CD8-positive, alpha-beta memory T cell (primary cell): ENCODE results near the gene RARA. TPM values are rescaled to one million over a fixed set of nuclear protein-coding genes. Genes with fewer than 3 reads are reported as not detected.

ENCODE experiments used
- CTCF ChIA-PET: fragments of 350-600 bp; sonication (Branson Sonifier 250); formaldehyde crosslinking; loops from one replicate; lab custom pipeline; 2021; ENCODE audit warnings: antibody characterized with exemption; lab: Charles Lee
- POLR2A ChIA-PET: fragments of 350-600 bp; sonication (Branson Sonifier 250); formaldehyde crosslinking; loops from one replicate; lab custom pipeline; 2021; ENCODE audit warnings: antibody characterized with exemption; lab: Charles Lee
- DNase-seq, 5 donors: peaks; one replicate each; pipeline versions ENCODE4 v3.0.0 to v3.0.0-alpha.2; 2020 to 2022; ENCODE audit warnings: mixed read lengths in 1 of 5
- H3K27ac ChIP-seq: one replicate; pipeline ENCODE4 v1.7.0; 2013; ENCODE audit warnings: low read depth, mild to moderate bottlenecking, low read length, moderate library complexity
- H3K27me3 ChIP-seq: 2 replicates; pipeline ENCODE4 v1.7.0; 2013; ENCODE audit warnings: low read length, mild to moderate bottlenecking; ENCODE audit not compliant: insufficient read depth, poor library complexity, severe bottlenecking
- H3K36me3 ChIP-seq: 2 replicates; pipeline ENCODE4 v1.7.0; 2013; ENCODE audit warnings: mild to moderate bottlenecking, low read length, moderate library complexity; ENCODE audit not compliant: insufficient read depth
- H3K4me1 ChIP-seq: 2 replicates; pipeline ENCODE4 v1.7.0; 2013; ENCODE audit warnings: mild to moderate bottlenecking, low read length, moderate library complexity; ENCODE audit not compliant: insufficient read depth
- H3K4me3 ChIP-seq: 2 replicates; pipeline ENCODE4 v1.7.0; 2013; ENCODE audit warnings: mild to moderate bottlenecking, low read length
- H3K9me3 ChIP-seq: 2 replicates; pipeline ENCODE4 v1.7.0; 2013; ENCODE audit warnings: mild to moderate bottlenecking, low read length
- H3K27ac Mint-ChIP-seq, 8 donors: one replicate each; pipeline ENCODE4 v1.8.0; 2020 to 2021; ENCODE audit warnings: mixed read lengths in 8 of 8, mild to moderate bottlenecking in 6 of 8, inconsistent platforms in 3 of 8, moderate library complexity in 3 of 8
- H3K27me3 Mint-ChIP-seq, 2 donors: one replicate each; pipeline ENCODE4 v1.8.0; 2020 to 2021; ENCODE audit warnings: mixed read lengths in 2 of 2, mild to moderate bottlenecking in 1 of 2, moderate library complexity in 1 of 2
- H3K36me3 Mint-ChIP-seq, 3 donors: one replicate each; pipeline ENCODE4 v1.8.0; 2020 to 2021; ENCODE audit warnings: mixed read lengths in 3 of 3, inconsistent platforms in 1 of 3, mild to moderate bottlenecking in 1 of 3
- H3K4me1 Mint-ChIP-seq, 3 donors: one replicate each; pipeline ENCODE4 v1.8.0; 2020 to 2021; ENCODE audit warnings: mixed read lengths in 3 of 3, inconsistent platforms in 1 of 3, mild to moderate bottlenecking in 1 of 3
- H3K4me3 Mint-ChIP-seq, 7 donors: one replicate each; pipeline ENCODE4 v1.8.0; 2020 to 2021; ENCODE audit warnings: mixed read lengths in 7 of 7, mild to moderate bottlenecking in 6 of 7, moderate library complexity in 4 of 7, inconsistent platforms in 2 of 7
- H3K9me3 Mint-ChIP-seq, 5 donors: one replicate each; pipeline ENCODE4 v1.8.0; 2020 to 2022; ENCODE audit warnings: mixed read lengths in 5 of 5, mild to moderate bottlenecking in 3 of 5, moderate library complexity in 2 of 5, inconsistent platforms in 1 of 5
- polyA plus RNA-seq: library from polyadenylated mRNA; unstranded; fragments of 300-500 nt; fragmentation: Illumina TruSeq; gene quantifications from one replicate; pipeline ENCODE4 v1.2.3, GENCODE V29; 2021
- total RNA-seq, 2 experiments: library from RNA; stranded (reverse); gene quantifications; one replicate each; pipeline ENCODE4 v1.2.3, GENCODE V29; 2021

RARA gene
- total and polyA plus RNA-seq, 3 experiments from 2014 or later = 14.0 to 37.8 (median 37.4) TPM

DNA sequence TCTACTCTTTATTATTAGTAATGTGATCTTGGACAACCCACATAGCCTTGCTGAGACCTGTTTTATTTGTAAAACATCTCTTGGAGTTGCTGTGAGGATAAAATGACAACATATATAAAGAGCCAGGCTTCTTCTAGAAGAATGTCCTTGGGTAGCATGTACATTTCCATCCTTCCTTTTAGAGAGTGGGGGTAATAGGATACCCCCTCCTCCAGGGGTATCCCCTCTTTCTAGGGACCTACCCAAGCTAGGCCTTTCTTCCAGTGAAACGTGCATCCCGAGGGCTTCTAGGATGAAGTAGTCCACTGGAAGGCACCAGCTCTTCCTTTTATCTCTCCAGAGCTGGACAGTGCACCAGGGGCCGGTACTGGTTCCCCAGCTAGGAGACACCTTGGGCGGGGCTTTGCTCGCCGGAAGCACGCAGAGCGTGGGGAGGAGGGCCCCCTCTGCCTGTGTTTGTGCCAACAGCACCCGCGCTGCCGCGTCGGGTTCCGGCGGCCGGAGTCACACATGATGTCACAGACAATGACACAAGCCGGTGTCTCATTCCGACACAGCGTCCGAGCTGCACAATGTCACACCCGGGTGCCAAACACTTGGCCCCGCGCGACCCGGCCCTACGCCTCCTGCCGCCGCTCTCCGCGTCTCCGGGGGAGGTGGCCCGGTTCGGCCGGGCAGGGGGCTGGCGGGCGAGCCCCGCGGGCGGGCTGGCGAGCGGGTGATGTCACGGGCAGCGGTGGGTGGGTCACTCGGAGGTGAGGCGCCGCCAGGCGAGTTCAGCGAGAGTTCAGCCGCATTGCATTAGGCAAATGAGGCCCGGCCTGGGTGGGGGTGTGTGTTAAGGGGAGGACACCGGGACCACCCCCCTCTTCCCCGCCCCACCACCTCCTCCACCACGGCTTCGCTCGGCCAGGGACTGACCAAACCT lies 32.2 kb downstream of the RARA start:
- Mint-ChIP-seq H3K4me3 (peak overlapping the region; percentile 60 to 92 (median 83)), H3K36me3 (peaks cover 4 to 26% (median 8%) of the 10 kb centered on the region in 3 donors), H3K4me1 (peaks cover 66 to 84% (median 73%) of the 10 kb centered on the region in 3 donors), H3K27me3 (no peaks in the 10 kb centered on the region), H3K9me3 (no peaks in the 10 kb centered on the region), H3K27ac (peak overlapping the region; percentile 92 to 98 (median 97))
- Histone ChIP-seq H3K9me3 (no peaks in the 10 kb centered on the region), H3K4me3 (peak overlapping the region; percentile 37), H3K27me3 (no peaks in the 10 kb centered on the region), H3K4me1 (peaks cover 66% of the 10 kb centered on the region), H3K27ac (peak overlapping the region; percentile 67), H3K36me3 (no peaks in the 10 kb centered on the region)
- POLR2A ChIA-PET = interaction anchor here (0.6 to 2.2 kb wide), 4 partner anchors 15 to 23 kb away, joined by 3 to 17 read pairs (median 5); no protein-coding TSS in a partner anchor
- CTCF ChIA-PET = interaction anchor here (0.7 to 2.6 kb wide), 14 partner anchors 10 to 51 kb away, joined by 3 to 41 read pairs (median 6); partner anchors contain the start of gene RARA
- DNase-seq = peak; percentile 86 to 94 (median 88)

DNA sequence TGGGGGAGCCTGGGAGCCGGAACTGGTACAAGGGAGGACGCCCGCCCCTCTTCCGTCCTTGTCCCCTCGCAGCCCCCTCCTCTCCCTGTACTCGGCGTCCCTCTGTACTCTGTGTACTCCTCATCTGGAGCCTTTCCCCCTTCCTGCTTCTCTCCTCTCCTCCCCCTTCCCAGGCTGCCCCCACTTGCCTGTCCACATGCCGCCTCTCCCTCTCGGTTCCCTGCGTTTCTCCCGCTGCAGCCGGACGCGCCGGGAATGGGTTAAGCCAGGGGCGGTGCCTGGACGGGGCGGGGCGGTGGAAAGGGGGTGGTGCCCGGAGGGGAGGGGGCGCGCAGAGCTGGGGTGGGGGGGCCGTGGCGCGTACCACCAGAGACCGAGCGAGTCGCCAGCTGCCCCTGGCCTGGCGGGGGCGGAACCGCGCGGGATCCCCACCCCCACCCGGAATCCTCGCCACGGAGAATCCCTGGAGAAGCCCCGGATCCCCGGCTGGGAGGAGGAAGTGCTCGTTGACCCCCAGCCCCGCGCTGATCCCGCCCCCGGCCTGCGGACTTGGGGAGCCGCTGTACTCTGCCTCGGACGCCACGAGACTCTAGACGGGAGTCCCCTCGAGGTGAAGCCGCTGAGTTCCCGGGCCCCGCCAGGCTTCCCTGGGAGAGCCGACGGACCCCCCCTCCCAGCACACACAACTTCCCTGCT lies 33.0 kb downstream of the RARA start:
- Histone ChIP-seq H3K27ac (peak overlapping the region; percentile 67), H3K27me3 (no peaks in the 10 kb centered on the region), H3K4me3 (peak overlapping the region; percentile 37), H3K36me3 (no peaks in the 10 kb centered on the region), H3K4me1 (peaks cover 73% of the 10 kb centered on the region), H3K9me3 (no peaks in the 10 kb centered on the region)
- ChIA-PET CTCF (interaction anchor here (0.6 to 2.6 kb wide), 8 partner anchors 13 to 42 kb away, joined by 3 to 41 read pairs (median 8); partner anchors contain the start of gene RARA), POLR2A (interaction anchor here (1.2 to 2.2 kb wide), 3 partner anchors 18 to 24 kb away, joined by 4 to 17 read pairs (median 6); no protein-coding TSS in a partner anchor)
- H3K27ac Mint-ChIP-seq = peak overlapping the region in 7 of 8 donors; percentile 84 to 98 (median 96)
- no peaks in the 10 kb centered on the region for H3K27me3 Mint-ChIP-seq
- peak in 1 of 5 donors; percentile 59 for DNase-seq
- H3K4me1 Mint-ChIP-seq = peaks cover 71 to 89% (median 78%) of the 10 kb centered on the region in 3 donors
- H3K9me3 Mint-ChIP-seq = no peaks in the 10 kb centered on the region
- peaks cover 4 to 27% (median 8%) of the 10 kb centered on the region in 3 donors for H3K36me3 Mint-ChIP-seq
- H3K4me3 Mint-ChIP-seq = peak overlapping the region; percentile 66 to 92 (median 83)

DNA sequence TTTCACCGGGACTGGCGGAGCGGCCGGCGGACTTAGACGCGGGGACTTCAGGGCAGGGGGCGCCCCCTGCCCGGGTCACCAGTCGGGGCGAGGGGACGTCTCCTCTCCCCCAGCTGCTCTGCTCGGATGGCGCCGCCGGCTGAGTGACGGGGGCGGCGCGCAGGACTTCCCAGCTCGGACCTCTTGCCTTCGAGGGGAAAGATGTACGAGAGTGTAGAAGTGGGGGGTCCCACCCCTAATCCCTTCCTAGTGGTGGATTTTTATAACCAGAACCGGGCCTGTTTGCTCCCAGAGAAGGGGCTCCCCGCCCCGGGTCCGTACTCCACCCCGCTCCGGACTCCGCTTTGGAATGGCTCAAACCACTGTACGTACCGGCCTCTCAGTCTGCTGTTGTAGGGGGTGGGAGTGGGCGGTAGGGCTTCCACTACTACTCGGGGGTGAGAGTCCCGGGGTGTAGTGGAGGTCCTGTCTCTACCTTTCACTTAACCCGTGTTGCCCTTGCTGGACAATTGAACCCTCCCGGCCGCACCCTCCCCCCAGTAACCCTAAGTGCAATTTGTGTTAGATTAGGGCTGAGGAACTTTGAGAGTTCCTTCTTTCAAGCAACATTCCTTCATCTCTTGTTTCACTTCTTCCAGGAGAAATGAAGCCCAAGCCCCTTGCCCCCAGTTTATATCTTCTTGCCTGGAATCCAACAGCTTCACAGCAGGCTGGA lies 33.7 kb downstream of the RARA start:
- Mint-ChIP-seq H3K27ac (peak overlapping the region; percentile 34 to 98 (median 90)), H3K36me3 (peaks cover 4 to 25% (median 8%) of the 10 kb centered on the region in 3 donors), H3K27me3 (no peaks in the 10 kb centered on the region), H3K4me1 (peaks cover 71 to 89% (median 78%) of the 10 kb centered on the region in 3 donors), H3K9me3 (no peaks in the 10 kb centered on the region), H3K4me3 (peak overlapping the region; percentile 61 to 83 (median 73))
- Histone ChIP-seq H3K9me3 (no peaks in the 10 kb centered on the region), H3K27me3 (no peaks in the 10 kb centered on the region), H3K4me1 (peaks cover 73% of the 10 kb centered on the region), H3K4me3 (no peak overlapping the region), H3K36me3 (no peaks in the 10 kb centered on the region), H3K27ac (peak overlapping the region; percentile 16)
- ChIA-PET CTCF (interaction anchor here (0.6 to 2.1 kb wide), 3 partner anchors 15 to 43 kb away, joined by 3 to 8 read pairs (median 4); no protein-coding TSS in a partner anchor), POLR2A (no interaction called here)
- DNase-seq = no peak

DNA sequence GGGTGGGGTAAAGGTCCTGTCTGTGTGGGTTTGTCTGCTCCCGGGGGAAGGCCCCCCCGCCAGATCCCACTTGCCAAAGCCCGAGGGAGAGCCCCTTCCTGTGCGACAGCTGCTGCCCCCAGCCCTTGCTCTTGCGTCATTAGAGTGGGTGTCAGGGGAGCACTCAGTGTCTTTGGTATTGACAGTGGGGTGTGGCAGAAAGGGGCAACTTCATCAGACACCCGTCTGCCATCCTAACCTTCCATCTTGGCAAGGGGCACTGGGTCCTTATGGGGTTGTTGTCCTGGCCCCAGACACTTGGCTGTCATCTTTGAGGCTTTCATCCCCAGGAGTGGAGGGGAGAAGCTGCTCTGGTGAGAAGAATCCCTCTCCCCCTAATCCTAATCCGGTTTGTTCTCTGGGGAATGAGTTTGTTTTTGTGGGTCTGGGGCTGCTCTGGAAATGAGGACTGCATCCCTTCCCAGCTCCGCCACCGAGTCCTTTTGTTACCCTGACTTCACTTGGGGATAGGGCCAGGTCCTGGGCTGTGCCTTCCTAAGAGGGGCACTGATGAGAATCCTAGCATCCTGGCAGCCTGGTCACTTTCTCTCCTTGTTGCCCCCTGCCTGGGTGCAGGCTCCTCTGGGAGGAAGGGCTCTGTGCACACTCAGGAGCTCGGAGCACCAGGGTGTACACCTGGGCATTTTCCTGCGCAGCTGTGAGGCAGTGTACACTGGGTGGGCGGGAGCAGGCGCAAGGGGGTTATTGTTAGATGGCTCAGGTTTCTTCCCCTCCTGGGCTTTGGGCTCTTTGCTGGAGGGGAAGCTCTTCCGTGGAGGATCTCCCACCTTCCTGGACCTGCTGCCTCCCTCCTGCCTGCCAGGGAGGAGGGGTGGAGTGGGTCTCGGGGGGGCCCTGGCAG lies 34.5 kb downstream of the RARA start:
- POLR2A ChIA-PET = interaction anchor here (1.1 to 1.2 kb wide), 2 partner anchors 19 to 21 kb away, joined by 3 to 8 read pairs; no protein-coding TSS in a partner anchor

DNA sequence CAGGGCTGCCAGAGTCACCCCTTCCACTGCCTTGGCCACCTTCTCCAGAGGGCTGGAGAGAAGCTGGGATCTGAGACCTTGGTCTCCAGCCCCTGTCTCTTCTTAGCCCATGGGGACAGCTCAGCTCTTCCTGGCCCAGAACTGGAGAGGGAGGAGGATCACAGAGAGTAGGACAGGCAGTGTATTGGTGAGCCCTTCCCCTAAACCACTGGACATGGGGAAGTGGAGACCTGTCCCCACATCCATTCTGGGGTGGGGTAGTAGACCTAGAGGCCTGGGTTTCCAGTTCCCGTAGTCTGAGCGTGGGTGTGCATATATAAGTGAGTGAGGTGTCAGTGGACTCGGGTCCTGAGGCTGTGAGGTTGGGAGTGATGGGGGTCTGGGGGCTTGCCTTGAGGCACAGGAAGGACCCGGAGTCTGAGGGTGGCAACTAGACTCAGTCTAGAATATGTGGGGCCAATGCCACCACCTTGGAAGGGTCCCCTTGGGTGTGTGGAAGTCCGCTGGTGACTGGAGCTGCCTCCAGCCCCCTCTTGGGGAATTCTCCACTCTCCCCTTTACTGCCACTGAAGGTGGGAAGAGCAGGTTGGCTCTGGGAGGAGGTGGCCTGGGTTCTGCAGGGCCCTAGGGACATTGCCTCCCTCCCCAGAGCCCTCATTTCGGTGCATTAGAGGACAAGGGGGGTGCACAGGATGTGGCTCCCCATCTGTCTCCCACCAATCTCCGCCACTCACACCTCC lies 35.6 kb downstream of the RARA start:
- peaks cover 1 to 30% (median 8%) of the 10 kb centered on the region in 3 donors for H3K36me3 Mint-ChIP-seq
- H3K4me3 Mint-ChIP-seq = peak overlapping the region; percentile 46 to 89 (median 78)
- H3K4me1 ChIP-seq = peaks cover 71% of the 10 kb centered on the region
- no peaks in the 10 kb centered on the region for H3K27me3 Mint-ChIP-seq
- no peaks in the 10 kb centered on the region for H3K9me3 Mint-ChIP-seq
- DNase-seq = peak in 3 of 5 donors; percentile 40 to 58 (median 48)
- peak overlapping the region; percentile 57 for H3K27ac ChIP-seq
- POLR2A ChIA-PET = interaction anchor here (1.0 to 1.2 kb wide), 3 partner anchors 21 to 29 kb away, joined by 3 to 8 read pairs (median 3); no protein-coding TSS in a partner anchor
- H3K27me3 ChIP-seq = no peaks in the 10 kb centered on the region
- peak overlapping the region; percentile 49 for H3K4me3 ChIP-seq
- H3K36me3 ChIP-seq = peaks cover 8% of the 10 kb centered on the region
- H3K27ac Mint-ChIP-seq = peak overlapping the region; percentile 84 to 98 (median 95)
- H3K9me3 ChIP-seq = no peaks in the 10 kb centered on the region
- CTCF ChIA-PET = interaction anchor here (0.5 to 3.2 kb wide), 9 partner anchors 10 to 195 kb away, joined by 3 to 21 read pairs (median 3); no protein-coding TSS in a partner anchor
- H3K4me1 Mint-ChIP-seq = peaks cover 74 to 89% (median 76%) of the 10 kb centered on the region in 3 donors

More for the DNA sequence above, 34.5 kb downstream of the RARA start:
- H3K9me3 ChIP-seq = no peaks in the 10 kb centered on the region
- H3K36me3 Mint-ChIP-seq = peaks cover 4 to 24% (median 8%) of the 10 kb centered on the region in 3 donors
- H3K27ac Mint-ChIP-seq = peak overlapping the region; percentile 34 to 98 (median 91)
- H3K27ac ChIP-seq = peak overlapping the region; percentile 16
- no peaks in the 10 kb centered on the region for H3K27me3 ChIP-seq
- no peak overlapping the region for H3K4me3 ChIP-seq
- CTCF ChIA-PET = interaction anchor here (0.9 to 3.2 kb wide), 4 partner anchors 11 to 190 kb away, joined by 3 to 21 read pairs (median 4); no protein-coding TSS in a partner anchor
- peaks cover 73 to 89% (median 78%) of the 10 kb centered on the region in 3 donors for H3K4me1 Mint-ChIP-seq
- H3K4me3 Mint-ChIP-seq = peak overlapping the region; percentile 61 to 83 (median 73)
- no peaks in the 10 kb centered on the region for H3K9me3 Mint-ChIP-seq
- peak in 1 of 5 donors; percentile 49 for DNase-seq
- no peaks in the 10 kb centered on the region for H3K27me3 Mint-ChIP-seq
- H3K4me1 ChIP-seq = peaks cover 72% of the 10 kb centered on the region
- H3K36me3 ChIP-seq = no peaks in the 10 kb centered on the region
